ENCODE data around the gene UROC1.

GRCh38 chr3:126540342-126540849, 22.8 kb upstream of the UROC1 start:
- TF ChIP-seq POLR2A (IDR thresholded peaks at IDR 0.05): no peak
- no peak for TF ChIP-seq CTCF (IDR thresholded peaks at IDR 0.05)
- no peak for TF ChIP-seq POLR2AphosphoS5 (IDR thresholded peaks at IDR 0.05)
- TF ChIP-seq EP300 (IDR thresholded peaks at IDR 0.05): no peak
